Activated naive CD8-positive, alpha-beta T cell treated with anti-CD3 and anti-CD28 coated beads, Interleukin-2, amount 50 U/mL, for 16 hours (primary cell): ENCODE data around the gene ZCCHC7.

Experiments
- DNase-seq: peaks from one replicate; pipeline ENCODE4 v3.0.0-alpha.2; 2020; ENCODE audit warnings: low read depth, low spot score

The ZCCHC7 gene

DNA sequence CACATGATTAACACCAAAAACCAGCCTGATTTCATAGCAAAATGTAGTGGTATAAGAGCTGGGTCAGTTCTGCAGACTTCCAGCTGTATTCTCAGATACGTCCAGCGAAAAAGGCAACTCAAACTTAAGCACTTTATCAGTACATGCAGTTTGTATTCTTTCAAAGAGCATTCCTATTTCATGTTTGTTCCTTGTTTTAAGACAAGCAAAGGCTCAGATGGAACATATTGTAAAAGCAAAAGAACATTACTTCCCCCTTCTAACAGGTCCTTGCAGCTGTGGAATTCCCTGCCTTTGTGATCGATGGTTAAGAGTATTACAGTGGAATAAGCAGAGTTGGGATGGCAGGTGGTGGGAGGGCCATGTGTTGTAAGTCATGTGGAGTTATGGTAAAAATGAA is 215.8 kb downstream of the ZCCHC7 start:
- no peak for DNase-seq

DNA sequence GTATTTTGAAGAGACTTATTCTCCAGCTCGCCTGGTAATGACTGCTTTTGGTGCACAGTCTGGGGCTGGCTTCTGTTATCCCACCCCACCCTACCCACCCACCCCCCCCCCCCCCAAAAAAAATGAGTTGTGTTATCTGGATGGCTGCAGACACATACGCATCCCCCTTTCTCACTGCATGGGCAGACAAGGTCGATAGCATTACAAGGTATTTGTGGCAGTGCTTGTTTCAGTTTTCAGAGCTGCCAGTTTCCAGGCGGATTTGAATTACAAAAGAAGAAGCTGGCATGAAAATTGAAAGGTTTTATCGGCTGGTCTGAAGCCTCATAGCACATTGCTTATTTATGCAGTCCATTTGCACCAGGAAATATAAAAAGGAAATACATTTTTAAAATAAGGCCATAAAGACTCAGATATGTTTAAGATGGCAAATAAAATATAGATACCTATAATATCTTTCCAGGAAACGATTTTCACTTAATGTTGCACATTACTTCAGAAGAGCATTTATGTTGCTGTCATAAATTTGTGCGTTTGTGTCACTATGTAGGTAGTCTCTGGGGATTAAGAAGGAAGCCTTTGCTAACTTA is 217.0 kb downstream of the ZCCHC7 start:
- DNase-seq = no peak

DNA sequence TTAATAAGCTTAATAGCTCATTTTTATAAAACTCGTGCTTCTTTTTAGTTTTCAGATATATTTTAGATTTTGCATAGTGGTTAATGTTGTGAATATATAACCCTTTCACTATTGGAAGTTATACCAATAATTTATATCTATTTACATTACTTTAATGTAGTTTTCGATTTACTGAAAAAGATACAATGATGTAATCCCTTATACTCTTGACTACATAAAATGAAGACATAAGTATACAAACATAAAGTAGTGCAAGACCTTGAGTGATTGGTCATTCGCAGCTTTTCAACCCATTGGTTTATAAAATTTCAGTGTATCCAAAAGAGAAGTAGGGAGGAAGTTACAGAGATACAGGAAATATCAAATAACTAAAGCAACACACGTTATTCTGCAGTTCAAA is 217.8 kb downstream of the ZCCHC7 start:
- no peak for DNase-seq

DNA sequence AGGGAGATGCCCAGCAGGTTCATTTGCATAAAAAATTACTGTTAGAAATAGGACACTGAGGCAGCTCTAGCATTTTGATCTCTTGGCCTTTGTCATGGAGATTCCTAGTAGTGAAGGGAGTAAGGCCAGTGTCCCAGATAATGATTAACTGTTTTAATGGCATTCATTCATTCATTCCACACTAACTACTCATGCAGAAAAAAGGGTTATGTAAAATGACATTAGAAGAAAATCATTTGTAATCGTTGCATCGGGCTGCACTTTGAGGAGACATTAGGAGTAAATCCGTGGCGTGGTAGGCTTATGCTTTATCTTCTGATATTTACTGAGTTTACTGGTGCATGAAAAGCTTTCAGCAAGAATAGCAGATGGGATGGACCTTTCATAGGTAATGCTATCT is 219.5 kb downstream of the ZCCHC7 start:
- no peak for DNase-seq

DNA sequence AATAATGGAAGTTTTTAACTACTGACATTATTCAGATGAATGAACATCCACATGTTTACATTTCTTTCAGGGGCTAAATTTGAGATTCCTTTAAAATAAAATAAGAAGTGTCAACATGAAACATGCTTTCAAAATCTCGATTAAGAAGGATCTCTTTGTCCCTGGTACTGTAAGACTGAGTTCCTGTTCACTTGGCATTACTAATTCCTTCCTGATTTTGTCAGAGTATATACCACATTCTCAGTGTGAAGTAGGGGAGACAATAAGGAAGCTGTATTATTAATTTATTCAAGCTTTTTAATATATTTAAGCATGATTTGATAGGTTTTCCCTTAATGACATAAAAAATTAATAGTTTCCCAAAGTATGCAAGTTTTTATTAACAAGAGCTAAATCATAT is 220.6 kb downstream of the ZCCHC7 start:
- DNase-seq = no peak

DNA sequence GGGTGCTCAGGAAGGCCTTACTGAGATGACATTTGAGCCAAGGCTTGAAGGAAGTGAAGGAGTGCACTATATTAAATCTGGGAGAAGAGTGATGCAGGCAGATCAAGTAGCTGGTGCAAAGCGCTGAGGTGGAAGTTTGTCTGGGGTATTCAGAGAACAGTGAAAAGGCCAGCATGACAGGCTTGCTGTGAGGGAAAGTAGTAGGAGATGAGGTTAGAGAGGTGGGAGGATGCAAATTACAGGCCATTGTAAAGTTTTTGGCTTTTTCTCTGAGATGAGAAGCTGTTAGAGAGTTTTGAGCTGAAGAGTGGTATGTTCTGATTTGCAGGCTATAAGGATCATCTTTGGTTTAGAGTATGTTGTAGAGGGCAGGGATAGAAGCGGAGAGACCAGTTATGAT is 221.3 kb downstream of the ZCCHC7 start:
- DNase-seq = no peak

DNA sequence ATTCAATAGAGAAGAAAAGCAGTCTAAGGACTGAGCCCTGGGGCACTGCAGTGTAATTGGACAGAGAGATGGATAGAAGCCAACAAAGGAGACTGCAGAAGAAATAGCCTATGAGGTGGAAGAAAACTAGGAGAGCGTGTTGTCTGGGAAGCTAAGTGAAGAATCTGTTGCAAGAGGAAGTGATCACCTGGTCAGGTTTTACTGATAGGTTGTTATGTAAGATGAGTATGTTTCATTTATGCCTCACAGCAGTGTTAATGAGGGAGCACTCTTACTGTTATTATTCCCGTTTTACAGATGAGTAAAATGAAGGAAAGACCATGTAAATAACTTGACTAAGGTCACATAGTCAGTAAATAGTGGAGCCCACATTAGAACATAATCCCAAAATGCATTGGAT is 222.1 kb downstream of the ZCCHC7 start:
- DNase-seq = no peak

DNA sequence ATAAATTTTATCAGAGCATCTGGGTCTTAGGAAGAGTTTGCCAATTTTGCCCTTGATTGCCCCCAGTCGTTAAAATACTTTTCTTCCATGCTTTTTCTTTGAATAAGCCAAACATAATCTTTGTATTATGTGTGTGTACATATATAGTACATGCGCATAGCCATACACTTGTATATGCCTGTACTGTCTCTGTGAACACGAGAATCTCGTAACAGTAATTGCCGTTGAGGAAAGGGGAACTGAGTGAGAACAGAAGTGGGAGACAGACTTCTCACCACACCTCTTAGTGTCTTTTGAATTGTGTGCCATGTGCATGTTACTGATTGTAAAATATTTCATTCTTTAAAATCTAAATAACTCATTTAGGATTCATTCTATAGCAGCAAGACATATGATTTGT is 222.5 kb downstream of the ZCCHC7 start:
- no peak for DNase-seq

DNA sequence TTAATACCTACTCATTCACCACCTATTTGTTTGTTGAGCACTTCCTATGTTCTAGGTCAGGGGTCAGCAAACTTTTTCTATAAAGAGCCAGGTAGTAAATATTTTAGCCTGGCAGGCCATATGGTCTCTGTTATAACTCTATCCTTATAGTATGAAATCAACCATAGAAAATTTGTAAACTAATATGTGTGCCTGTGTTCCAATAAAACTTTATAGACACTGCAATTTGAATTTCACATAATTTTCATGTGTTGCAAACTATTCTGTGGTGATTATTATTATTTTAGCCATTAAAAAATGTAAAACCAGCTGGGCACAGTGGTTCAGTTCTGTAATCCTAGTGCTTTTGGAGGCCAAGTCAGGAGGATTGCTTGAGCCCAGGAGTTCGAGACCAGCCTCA is 223.3 kb downstream of the ZCCHC7 start:
- DNase-seq = no peak

DNA sequence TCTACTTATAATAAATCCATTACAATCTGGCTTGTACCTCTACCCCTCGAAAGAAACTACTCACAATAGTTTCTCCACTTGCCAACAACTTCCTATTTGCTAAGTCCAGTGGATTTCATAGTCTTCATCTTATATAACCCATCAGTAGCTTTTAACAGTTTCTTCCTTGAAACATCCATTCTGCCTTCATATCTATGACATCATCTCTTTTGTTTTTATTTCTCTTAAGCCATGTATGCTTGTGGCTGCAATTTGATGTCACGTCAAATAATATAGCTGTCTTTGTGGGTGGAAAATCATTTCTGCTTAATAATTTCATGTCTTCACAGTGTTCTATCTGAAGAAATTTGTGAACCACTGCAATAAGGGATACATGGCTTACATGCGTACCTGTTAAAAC is 224.7 kb downstream of the ZCCHC7 start:
- DNase-seq = no peak

DNA sequence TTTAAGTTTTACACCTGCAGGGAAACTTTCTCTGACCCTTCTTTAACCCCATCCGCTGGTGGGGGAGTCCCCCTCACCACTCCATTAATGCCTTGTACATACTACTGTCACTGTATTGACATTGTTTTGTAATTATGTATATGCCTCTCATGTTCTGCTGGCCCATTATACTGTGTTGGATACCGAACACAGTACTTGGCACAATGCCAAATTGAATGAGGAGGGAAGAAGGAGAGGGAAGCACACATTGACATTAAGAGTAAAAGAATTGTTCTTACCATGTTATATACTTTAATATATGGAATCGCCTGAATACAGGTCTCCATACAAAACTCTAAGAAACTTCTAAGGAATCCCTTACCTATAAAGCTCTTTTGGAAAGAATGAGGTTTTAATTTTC is 228.5 kb downstream of the ZCCHC7 start:
- no peak for DNase-seq

DNA sequence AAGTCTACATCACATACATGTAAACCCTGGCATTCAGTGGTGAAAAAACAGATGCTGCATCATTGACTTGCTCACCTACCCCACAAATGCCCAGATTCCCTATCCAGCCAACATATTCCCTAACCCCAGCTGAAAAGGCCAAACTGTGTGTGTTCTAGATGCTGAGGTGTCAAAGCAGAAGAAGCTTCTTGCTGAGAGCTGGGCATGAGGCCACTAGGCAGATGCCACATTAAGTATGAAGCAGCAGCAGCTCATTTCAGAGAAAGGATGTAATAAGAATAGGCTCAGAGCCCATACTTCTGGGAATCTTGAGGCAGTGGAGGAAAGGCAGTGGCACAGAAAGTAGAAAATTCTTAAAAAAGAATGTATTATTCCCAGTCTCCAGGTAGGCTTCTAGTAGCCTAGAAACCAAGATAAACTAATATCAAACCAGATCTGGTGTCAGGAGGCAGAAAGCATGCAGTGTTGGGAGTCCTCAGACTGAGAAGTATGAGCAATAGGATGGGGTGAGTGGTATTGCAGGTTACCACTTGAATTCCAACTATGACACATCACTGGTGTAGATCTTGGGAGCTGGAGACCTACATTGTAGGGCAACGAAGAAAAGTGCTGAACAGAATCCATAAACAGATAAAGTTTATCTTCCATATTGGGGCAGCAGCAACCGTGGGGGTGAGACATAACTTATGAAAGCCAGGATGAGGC is 230.3 kb downstream of the ZCCHC7 start:
- DNase-seq = no peak

DNA sequence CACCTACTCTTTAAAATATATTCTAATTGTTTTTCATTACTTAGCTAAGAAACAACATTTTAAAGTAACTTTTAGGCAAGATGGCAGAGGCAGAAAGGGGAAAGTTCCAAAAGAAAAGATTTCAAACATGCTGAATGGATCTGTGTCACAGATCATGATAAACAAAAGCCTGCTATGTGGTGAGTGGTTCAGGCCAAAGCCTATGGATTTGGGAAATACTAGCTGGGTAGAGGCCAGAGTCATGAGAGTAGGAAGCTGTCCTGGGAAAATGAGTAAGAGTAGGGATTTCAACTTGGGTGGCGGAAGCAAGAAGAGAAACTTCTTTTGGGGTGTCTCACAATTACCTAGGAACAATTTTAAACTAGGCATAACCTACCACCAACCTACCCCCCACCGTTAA is 233.4 kb downstream of the ZCCHC7 start:
- no peak for DNase-seq

DNA sequence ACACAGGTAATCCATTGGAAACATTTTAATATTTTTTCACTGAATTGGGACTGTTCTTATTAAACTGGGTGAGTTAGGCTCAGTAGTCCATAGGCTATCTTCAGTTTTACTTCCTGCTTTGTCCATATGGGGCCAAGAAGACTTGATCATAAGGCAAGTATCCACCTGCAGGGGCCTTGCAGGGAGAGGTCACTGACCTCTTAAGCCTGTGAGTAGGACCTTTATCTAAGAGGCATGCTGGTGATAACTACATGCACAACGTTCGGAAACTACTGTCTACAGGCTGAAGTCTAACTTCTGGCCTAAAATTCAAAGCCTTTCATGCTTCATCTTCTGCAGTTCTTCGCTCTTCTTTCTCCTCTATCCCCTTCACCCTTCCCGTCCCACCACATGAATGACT is 242.1 kb downstream of the ZCCHC7 start:
- DNase-seq = no peak

DNA sequence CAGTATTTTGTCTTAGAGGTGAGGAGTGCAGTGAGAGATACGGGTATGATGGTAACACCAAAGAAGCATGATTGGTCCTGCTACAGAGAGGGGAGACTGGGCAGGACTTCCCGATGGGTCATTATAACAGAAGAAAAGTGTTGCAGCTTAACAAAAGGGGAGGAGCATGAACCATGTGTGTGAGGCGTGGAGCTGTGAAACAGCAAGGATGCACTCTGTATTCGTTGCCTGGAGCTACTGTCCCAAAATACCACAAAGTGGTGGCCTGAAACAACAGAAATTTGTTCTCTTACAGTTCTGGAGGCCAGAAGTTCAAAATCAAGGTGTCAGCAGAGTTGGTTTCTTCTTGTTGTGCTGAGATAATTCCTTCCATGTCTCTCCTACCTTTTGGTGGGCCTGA is 242.8 kb downstream of the ZCCHC7 start:
- no peak for DNase-seq

DNA sequence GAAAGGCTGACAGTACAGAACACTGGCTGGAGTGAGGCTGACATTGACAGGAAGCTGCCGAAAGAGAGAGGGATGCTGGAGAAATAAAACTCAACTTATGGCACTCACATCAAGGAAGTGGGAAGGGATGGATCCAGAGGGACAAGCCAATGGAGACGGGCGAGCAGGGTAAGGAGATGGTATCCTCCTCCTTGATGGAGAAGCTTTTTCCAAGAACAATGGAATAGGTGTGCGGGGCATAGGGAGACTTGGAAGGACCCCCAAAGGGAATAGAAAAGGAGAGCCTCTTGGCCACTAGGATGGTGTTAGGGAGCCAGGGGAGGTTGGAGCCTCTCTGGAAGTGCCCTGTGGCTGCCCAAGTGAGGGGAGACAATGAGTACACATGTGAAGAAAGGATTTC is 243.8 kb downstream of the ZCCHC7 start:
- no peak for DNase-seq

DNA sequence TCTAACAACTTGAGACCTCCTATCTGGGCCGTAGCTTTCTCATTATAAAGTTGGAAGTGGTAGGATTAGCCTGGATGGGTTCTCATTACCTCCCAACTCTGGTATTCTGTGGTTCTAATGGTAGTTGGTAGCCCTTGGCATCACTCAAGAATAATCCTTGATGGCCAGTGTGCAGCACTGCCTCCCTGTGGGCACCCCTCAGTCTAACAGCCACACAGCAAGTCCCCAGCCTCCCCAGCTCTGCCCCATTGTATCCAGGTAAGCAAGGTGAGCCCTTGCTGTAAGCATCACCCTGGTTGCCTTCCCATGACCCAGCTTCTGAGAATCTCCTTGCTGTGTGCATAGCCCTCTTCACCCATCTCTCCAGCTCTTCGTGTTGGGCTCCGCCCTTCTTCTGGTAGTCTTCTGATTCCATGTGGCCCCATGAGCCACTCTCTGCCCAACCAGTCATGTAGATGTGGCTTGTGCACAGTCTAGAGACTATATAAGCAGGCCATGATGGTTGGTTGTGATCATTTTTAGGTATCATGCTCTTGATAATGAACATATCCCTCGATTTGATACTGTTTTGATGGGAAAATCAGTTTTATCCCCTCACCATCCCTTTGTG is 244.5 kb downstream of the ZCCHC7 start:
- DNase-seq = no peak

DNA sequence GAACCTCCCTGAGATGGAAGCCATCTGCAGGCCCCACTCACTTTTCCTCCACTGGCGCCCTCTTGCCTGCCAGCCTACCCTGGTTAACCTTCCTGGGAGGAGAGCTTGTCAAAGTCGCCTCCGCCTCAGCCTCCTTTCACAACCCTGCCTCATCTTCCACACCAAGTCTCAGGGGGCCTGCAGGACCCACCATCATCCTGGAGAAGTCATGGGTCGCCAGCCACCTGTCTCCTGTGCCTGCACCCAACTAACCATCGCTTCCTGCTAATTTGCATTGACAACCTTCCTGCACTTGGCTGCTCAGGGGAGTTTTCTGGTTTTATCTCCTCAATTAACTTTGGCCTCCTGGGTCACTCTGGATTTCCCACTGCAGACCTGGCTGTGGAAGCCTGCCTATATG is 249.3 kb downstream of the ZCCHC7 start:
- DNase-seq = no peak

DNA sequence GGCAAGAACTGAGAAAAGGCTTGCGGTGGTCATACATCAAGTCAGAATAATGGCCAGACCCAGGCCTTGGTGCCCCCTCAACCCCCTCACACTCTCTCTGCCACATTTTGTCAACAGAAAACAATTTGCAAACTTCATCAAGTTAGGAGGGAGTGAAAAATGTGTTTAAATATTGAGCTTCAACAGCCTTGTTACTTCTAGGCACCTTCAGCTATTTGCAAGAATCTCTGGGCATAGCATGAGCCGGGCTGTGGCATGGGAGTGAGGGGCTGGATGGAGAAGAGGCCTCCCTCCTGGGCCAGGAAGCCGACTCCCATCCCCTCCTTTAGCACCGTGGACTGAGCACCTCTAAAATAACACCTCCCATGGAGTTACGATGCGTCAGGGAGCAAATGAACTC is 249.9 kb downstream of the ZCCHC7 start:
- DNase-seq = no peak

DNA sequence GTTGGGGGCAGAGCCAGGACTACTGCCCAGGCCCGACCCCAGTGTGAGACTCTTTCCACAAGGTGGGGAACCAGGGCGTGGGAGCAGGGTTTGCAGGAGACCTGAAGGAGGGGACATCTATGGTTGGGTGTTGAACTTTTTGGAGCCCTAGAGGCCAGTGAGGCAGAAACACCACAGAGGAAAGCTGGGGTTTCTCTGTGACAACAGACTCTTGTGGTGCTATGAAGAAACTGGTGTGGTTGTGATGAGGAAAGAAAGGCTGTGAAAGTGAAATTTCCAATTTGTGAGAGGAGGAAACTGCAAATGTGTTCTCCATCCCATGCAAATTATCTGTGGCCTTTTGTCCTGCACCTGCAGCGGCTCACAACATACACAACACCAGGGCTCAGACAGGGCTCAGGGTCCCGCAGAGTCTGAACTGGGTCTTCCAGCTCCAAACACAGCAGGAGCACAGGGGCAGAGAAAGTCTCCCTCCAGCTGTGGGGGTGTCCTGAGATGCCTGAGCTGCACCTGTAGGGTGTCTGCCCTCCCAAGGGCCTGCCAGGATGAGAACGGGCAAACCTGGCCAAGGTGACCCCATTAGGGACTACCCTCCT is 250.7 kb downstream of the ZCCHC7 start:
- no peak for DNase-seq

DNA sequence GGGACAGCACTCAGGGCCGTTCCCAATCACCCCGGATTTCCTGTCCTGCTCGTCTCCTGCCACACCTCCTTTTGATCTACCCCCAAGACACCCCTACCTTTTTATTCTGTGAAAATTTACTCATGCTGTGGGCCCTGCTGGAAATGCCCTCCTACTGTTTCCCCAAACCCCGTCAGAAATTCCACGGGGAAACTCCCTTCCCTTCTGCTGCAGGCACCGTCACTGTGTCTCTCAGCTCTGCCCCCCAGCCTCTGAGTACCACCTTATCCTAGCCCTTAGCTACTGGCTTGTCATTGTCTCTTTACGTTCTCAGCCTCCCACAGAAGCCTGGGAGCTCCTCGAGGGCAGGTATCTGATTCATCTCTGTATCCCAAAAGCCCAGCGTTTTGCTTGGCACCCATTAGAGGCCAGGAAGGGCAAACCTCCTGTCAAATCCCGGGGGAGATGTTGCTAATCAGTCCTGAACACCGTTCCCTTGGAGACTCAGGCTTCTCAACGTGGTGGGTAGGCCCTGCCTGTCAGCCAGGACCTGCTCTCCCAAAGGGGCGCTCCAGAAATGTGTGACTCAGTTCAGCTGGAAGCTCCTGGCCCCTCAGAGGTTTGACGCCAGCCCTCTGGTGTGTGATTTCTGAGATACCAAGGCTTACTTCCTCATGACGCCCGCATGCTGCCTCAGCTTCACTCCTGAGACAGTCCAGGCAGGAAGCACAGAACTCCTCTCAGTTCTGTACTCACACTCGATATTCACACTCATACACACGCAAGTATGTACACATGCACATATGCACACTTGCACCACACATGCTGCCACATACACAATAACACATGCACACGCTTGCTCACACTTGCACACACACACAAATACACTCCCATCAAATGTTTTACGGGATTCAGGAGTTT is 251.4 kb downstream of the ZCCHC7 start:
- DNase-seq = no peak

DNA sequence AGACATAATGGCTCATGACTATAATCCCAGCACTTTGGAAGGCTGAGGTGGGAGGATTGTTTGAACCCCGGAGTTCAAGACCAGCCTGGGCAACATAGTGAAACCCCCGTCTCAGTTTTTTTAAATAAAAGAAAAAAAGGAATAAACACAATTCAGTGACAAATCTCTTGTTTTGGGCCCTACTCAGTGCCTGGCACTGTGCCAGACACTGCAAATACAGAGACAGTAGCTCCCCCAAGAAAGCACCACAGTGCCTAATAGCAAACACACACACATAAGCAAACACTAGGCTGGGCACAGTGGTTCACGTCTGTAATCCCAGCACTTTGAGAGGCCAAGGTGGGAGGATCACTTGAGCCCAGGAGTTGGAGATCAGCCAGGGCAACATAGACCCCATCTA is 252.5 kb downstream of the ZCCHC7 start:
- DNase-seq = no peak
